A375 (cell line): ENCODE results near the gene CHDH. TPM values are rescaled to one million over a fixed set of nuclear protein-coding genes. Genes with fewer than 3 reads are reported as not detected.

Experiments used
- small RNA-seq: library from RNA; depleted of rRNA; stranded (forward); fragments of <200 nt; gene quantifications from one replicate; pipeline ENCODE3, GENCODE V24; 2014
- total RNA-seq: library from RNA; depleted of rRNA; stranded (reverse); fragments of >200 nt; shearing (Covaris generic); gene quantifications from 2 replicates; pipeline ENCODE4 v1.2.3, GENCODE V29; 2014; rRNA removed

The CHDH gene, protein sequence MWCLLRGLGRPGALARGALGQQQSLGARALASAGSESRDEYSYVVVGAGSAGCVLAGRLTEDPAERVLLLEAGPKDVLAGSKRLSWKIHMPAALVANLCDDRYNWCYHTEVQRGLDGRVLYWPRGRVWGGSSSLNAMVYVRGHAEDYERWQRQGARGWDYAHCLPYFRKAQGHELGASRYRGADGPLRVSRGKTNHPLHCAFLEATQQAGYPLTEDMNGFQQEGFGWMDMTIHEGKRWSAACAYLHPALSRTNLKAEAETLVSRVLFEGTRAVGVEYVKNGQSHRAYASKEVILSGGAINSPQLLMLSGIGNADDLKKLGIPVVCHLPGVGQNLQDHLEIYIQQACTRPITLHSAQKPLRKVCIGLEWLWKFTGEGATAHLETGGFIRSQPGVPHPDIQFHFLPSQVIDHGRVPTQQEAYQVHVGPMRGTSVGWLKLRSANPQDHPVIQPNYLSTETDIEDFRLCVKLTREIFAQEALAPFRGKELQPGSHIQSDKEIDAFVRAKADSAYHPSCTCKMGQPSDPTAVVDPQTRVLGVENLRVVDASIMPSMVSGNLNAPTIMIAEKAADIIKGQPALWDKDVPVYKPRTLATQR
- not detected in 2 replicates for total RNA-seq

GRCh38 chr3:53846134-53846850 lies at the start of gene CHDH, which contains the start of gene IL17RB:
TSS of gene CHDH (minus strand) at chr3:53846419. CDS start at chr3:53824008, 22,411 bp downstream.
TSS of gene IL17RB (plus strand) at chr3:53846568. CDS start at chr3:53846589, 21 bp downstream.

GRCh38 chr3:53891497-53892285 lies 45.5 kb upstream of the CHDH start, which contains the start of gene SELENOK:
TSS of gene SELENOK (minus strand) at chr3:53891859.

DNA sequence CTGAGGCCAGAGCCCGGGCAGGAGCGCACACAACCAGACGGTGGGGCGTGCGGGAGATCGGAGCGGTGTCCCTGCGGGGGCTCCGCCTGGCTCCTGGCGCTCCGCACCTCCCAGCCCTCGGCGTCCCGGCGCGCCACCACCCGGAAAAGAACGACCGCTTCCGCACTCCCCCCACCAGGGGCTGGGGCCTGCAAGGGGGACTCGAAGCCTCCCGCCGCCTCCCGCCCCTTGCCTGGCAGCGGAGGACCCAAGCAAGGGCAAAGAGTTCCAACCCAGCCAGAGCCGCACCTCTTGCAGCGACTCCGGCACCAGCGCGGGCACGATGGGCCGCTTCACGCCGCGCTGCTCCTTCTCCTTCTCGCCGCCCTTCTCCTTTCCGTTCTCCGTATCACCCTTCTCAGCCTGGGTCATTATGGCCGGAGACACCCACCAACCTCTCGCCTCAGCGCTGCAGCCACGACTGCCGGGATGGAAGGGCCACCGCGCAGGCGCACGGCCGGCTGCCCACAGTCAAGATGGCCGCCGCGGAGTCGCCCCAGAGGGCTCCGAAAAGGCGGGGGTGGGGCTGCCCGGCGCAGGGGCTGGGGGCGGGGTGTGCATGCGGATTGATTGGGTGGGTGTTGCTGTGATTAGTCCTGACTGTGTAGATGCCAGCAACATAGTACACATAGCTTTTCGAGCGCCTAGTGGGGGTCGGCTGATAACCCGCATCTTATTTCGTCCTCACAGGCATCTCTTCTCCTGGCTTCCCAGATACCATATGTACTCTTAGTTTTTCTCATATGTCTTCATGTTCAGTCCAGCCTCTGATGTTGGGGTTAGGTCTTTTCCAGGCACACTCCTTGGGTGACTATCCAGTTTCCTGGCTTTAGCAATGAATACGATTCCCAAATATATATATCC lies 35.7 kb upstream of the CHDH start, which contains the start of gene ACTR8:
ACTR8 (minus strand) TSS at position 462 of the 903 bp plus-strand sequence; CDS start at position 411, 51 bp downstream.

Small RNA genes lying within 50 kb of the gene (small RNA-seq; reads per million reads assigned to genes)
- not detected for gene AC012467.1

Other genes with a start within 250 kb of the CHDH start
- gene IL17RB, start 149 bp upstream of the CHDH start, total RNA-seq: not detected in 2 replicates
- 27.5 and 33.2 TPM in 2 replicates for gene ACTR8, start 35.7 kb upstream of the CHDH start, total RNA-seq
- gene SELENOK, start 45.4 kb upstream of the CHDH start, total RNA-seq: 57.1 and 59.9 TPM in 2 replicates